Peyer's patch (tissue), 4 donors: Measurements from ENCODE around the gene PPP2R5E.

ENCODE experiments used
- POLR2A ChIP-seq, 2 donors: fragments of 450-650 bp; IDR thresholded peaks; one replicate each; pipeline ENCODE4 v1.5.1; 2017; ENCODE audit warnings: antibody characterized with exemption in 2 of 2, mild to moderate bottlenecking in 2 of 2, moderate library complexity in 2 of 2
- TF ChIP-seq, protein P1 (sequence below), 6 experiments: fragments of 450-650 bp in 4 of 6; fragments of 200-600 bp in 2 of 6; sonication (generic) in 1 of 6; IDR thresholded peaks; one replicate each; pipeline ENCODE4 v1.5.1; 2017 to 2019; ENCODE audit warnings: antibody characterized with exemption in 6 of 6, mild to moderate bottlenecking in 3 of 6, moderate library complexity in 1 of 6

- TF ChIP-seq, protein P1, sequence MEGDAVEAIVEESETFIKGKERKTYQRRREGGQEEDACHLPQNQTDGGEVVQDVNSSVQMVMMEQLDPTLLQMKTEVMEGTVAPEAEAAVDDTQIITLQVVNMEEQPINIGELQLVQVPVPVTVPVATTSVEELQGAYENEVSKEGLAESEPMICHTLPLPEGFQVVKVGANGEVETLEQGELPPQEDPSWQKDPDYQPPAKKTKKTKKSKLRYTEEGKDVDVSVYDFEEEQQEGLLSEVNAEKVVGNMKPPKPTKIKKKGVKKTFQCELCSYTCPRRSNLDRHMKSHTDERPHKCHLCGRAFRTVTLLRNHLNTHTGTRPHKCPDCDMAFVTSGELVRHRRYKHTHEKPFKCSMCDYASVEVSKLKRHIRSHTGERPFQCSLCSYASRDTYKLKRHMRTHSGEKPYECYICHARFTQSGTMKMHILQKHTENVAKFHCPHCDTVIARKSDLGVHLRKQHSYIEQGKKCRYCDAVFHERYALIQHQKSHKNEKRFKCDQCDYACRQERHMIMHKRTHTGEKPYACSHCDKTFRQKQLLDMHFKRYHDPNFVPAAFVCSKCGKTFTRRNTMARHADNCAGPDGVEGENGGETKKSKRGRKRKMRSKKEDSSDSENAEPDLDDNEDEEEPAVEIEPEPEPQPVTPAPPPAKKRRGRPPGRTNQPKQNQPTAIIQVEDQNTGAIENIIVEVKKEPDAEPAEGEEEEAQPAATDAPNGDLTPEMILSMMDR (IDR thresholded peaks at IDR 0.05): no peak
- TF ChIP-seq POLR2A (IDR thresholded peaks at IDR 0.05): no peak
Measured at GRCh38 chr14:63344336-63344735, 198.8 kb downstream of the PPP2R5E start.
